Measurements from ENCODE around the gene CAD. TPM values are rescaled to one million over a fixed set of nuclear protein-coding genes. Genes with fewer than 3 reads are reported as not detected.
A peak's percentile ranks its signal among the peaks of the same experiment; 100 is the strongest.
"Not testable (repeated sequence)": the region's sequence is repeated elsewhere in the genome, so short reads cannot be mapped to it uniquely, and the experiment has no call there.

CAD gene
- total RNA-seq, 4 donors from 2014 or later: 5.9 to 47.2 (median 31.3) TPM

DNA sequence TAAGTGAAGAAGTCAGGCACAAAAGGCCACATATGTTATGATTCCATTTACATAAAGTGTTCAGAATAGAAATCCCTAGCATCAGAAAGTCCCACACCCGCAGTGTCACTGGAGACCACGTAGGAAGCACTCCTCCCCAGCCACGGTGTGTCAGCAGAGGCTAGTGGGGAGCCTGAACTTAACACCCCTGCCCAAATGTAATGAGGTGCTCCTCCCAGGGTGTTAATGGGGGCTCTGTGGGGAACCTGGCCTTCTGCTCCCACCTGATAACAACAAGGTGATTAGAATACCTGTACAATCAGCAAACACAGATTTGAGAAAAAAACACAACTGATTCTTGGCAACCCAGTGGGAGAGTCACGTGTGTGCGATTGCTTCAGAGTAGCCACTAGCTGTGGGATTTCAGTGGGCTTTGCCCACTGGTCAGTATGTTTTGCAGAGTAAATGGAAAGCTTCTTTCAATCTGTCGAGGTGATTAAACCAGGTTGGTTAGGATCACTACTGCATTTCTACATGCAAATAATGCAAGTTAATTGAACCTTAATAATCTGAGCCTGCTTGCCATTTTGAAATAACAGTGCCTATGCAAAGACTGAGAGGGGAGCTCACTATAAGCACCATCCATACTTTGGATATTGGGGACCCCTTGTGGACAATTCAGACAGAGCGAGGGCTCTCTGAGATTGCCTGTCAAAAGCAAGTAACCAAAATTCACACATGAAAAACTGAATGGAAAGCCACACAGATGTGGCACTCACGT lies 25.9 kb upstream of the CAD start:
- TF ChIP-seq POLR2A (IDR thresholded peaks at IDR 0.05): no peak
- TF ChIP-seq, protein P1, sequence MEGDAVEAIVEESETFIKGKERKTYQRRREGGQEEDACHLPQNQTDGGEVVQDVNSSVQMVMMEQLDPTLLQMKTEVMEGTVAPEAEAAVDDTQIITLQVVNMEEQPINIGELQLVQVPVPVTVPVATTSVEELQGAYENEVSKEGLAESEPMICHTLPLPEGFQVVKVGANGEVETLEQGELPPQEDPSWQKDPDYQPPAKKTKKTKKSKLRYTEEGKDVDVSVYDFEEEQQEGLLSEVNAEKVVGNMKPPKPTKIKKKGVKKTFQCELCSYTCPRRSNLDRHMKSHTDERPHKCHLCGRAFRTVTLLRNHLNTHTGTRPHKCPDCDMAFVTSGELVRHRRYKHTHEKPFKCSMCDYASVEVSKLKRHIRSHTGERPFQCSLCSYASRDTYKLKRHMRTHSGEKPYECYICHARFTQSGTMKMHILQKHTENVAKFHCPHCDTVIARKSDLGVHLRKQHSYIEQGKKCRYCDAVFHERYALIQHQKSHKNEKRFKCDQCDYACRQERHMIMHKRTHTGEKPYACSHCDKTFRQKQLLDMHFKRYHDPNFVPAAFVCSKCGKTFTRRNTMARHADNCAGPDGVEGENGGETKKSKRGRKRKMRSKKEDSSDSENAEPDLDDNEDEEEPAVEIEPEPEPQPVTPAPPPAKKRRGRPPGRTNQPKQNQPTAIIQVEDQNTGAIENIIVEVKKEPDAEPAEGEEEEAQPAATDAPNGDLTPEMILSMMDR (IDR thresholded peaks at IDR 0.05): peak; percentile 74 to 84 (median 82)
- Histone ChIP-seq H3K4me1 (peaks cover 0 to 6% of the 10 kb centered on the region in 2 donors), H3K9me3 (no peaks in the 10 kb centered on the region), H3K27me3 (no peaks in the 10 kb centered on the region), H3K27ac (no peak overlapping the region), H3K36me3 (no peaks in the 10 kb centered on the region), H3K4me3 (no peak overlapping the region)
- intact Hi-C loops (cut with DNase I; ENCODE audit: low total_unique reads): loop anchor here (10.0 kb wide), 1 partner anchor 56 kb away; the partner anchor contains the start of genes PREB and PRR30
- peak; percentile 65 to 79 for DNase-seq

DNA sequence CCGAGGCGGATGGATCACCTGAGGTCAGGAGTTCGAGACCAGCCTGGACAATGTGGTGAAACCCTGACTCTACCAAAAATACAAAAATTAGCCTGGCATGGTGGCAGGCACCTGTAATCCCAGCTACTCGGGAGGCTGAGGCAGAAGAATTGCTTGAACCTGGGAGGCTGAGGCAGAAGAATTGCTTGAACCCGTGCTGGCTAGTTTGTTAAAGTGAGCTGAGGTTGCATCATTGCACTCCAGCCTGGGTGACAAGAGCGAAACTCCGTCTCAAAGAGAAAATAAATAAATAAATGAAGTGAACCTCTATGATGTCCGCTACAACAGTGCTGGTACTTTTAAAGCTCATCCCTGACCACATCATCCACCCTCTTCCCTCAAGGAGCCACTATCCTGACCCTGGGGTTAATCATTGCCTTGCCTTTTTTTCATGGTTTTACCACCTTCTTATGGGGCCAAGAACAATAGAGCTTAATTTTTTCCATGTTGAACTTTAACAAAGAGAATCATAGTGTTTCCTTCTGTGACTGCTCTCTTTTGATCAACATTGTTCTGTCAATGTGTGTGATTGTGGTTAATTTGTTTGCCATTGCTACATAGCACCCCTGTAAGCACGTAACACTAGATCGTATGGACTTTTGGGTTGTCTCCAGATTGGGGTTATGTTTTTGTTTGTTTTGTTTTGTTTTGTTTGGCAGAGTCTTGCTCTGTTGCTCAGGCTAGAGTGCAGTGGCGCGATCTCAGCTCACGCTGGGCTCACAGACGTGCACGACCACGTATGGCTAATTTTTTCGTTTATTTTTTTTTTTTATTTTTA lies 22.4 kb upstream of the CAD start:
- Histone ChIP-seq H3K4me1 (no peaks in the 10 kb centered on the region), H3K27me3 (no peaks in the 10 kb centered on the region), H3K36me3 (no peaks in the 10 kb centered on the region), H3K9me3 (no peaks in the 10 kb centered on the region), H3K4me3 (no peak overlapping the region), H3K27ac (no peak overlapping the region)
- DNase-seq: no peak
- no peak for TF ChIP-seq POLR2A (IDR thresholded peaks at IDR 0.05)
- TF ChIP-seq, protein P1 (IDR thresholded peaks at IDR 0.05): no peak
- intact Hi-C loops (cut with DNase I; ENCODE audit: low total_unique reads): loop anchor here (10.0 kb wide), 1 partner anchor 60 kb away; the partner anchor contains the start of genes PREB and PRR30

DNA sequence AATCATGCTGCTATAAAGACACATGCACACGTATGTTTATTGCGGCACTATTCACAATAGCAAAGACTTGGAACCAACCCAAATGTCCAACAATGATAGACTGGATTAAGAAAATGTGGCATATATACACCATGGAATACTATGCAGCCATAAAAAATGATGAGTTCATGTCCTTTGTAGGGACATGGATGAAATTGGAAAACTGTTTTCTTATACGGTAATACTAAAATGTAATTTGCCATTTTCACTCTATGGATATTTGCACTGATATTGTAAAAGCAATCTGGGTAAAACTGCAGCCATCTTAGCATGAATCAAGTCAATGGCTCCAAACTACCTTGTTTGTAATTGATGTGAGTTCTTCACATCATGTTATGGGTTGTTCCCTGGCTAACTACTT lies 21.4 kb upstream of the CAD start:
- not testable (repeated sequence) for H3K4me3 ChIP-seq, H3K27me3 ChIP-seq, DNase-seq, H3K36me3 ChIP-seq, H3K9me3 ChIP-seq, H3K4me1 ChIP-seq, H3K27ac ChIP-seq
- intact Hi-C loops (cut with DNase I; ENCODE audit: low total_unique reads): loop anchor here (10.0 kb wide), 1 partner anchor 61 kb away; the partner anchor contains the start of genes PREB and PRR30

DNA sequence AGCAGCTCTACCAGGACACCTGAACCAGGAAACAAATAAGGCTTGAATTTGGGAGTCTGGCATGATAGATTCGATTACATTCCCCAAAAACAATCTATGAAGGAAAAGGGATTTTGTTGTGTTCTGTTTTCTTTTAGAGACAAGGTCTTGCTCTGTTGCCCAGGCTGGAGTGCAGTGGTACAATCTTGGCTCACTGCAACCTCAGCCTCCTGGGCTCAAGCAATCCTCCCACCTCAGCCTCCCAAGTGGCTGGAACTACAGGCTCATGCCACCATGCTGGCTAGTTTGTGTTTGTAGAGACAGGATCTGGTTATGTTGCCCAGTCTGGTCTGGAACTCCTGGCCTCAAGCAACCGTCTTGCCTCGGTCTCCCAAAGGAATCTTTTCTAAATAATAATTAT lies 19.1 kb upstream of the CAD start:
- not testable (repeated sequence) for H3K27ac ChIP-seq, DNase-seq, H3K36me3 ChIP-seq, H3K27me3 ChIP-seq, H3K4me3 ChIP-seq, H3K9me3 ChIP-seq, H3K4me1 ChIP-seq
- intact Hi-C loops (cut with DNase I; ENCODE audit: low total_unique reads): loop anchor here (10.0 kb wide), 1 partner anchor 63 kb away; the partner anchor contains the start of genes PREB and PRR30

DNA sequence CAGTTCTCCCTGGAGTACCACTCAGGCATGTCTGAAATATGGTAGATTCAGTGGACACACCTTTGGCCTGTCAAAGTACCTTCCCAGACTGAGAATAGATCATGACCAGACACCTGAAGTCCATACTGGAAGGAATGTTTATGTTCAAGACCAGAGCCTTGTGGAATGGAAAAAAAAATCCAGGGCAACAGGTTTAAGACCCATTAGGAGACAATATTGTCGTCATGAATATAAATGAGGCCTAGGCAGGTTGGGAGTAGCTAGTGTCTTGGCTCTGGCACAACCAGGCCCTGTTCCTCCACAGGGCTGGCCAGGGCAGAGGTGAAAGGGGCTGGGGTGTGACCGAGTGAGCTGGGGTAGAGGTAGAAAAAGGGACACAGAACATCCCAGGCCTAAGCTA lies 18.5 kb upstream of the CAD start:
- no peak overlapping the region for H3K4me3 ChIP-seq
- DNase-seq: no peak
- H3K9me3 ChIP-seq: no peaks in the 10 kb centered on the region
- no peaks in the 10 kb centered on the region for H3K4me1 ChIP-seq
- intact Hi-C loops (cut with DNase I; ENCODE audit: low total_unique reads): loop anchor here (10.0 kb wide), 1 partner anchor 64 kb away; the partner anchor contains the start of genes PREB and PRR30
- peak overlapping the region in 1 of 2 donors; percentile 22 for H3K27ac ChIP-seq
- no peaks in the 10 kb centered on the region for H3K27me3 ChIP-seq
- H3K36me3 ChIP-seq: no peaks in the 10 kb centered on the region
- TF ChIP-seq, protein P1 (IDR thresholded peaks at IDR 0.05): no peak
- no peak for TF ChIP-seq POLR2A (IDR thresholded peaks at IDR 0.05)

DNA sequence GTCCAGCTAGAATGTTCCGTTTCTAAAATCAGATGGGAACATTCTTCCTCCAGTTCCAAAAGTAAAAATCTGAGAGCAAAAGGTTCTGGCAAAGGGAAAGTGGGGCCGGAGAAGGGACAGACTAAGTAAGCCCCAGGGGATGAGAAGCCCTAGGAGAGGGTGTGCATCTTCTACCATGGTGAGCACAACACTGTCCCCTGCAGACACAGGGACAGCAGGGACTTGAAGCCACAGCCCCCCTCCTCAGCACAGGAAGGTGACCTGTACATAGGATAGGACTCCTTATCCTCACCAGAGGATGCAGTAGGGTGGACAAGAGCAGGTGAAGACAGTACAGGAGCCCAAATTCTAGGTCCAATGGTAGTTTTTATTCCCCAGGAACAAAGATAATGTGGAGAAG lies 17.9 kb upstream of the CAD start:
- H3K9me3 ChIP-seq: no peaks in the 10 kb centered on the region
- H3K36me3 ChIP-seq: no peaks in the 10 kb centered on the region
- H3K27me3 ChIP-seq: no peaks in the 10 kb centered on the region
- no peak for DNase-seq
- intact Hi-C loops (cut with DNase I; ENCODE audit: low total_unique reads): loop anchor here (10.0 kb wide), 1 partner anchor 64 kb away; the partner anchor contains the start of genes PREB and PRR30
- TF ChIP-seq POLR2A (IDR thresholded peaks at IDR 0.05): no peak
- TF ChIP-seq, protein P1 (IDR thresholded peaks at IDR 0.05): no peak
- no peak overlapping the region for H3K4me3 ChIP-seq
- peak overlapping the region; percentile 14 to 22 for H3K27ac ChIP-seq
- no peaks in the 10 kb centered on the region for H3K4me1 ChIP-seq

All from uterus (tissue), 4 donors.